GM23338 (cell line): ENCODE data around the gene CELA2A.
"Not testable (repeated sequence)": the region's sequence is repeated elsewhere in the genome, so short reads cannot be mapped to it uniquely, and the experiment has no call there.

Source experiments
- CREB1 ChIP-seq: fragments of 250-450 bp; sonication (Bioruptor Pico); IDR thresholded peaks from 2 replicates; pipeline ENCODE4 v1.5.0; 2020; ENCODE audit warnings: low read depth, mild to moderate bottlenecking, moderate library complexity
- CTCF ChIP-seq, 2 experiments: fragments of 200-600 bp in 1 of 2; sonication (generic) in 1 of 2; conservative IDR thresholded peaks; 2 replicates each; pipeline versions ENCODE4 v1.5.1 to v1.6.1; 2016 to 2017; ENCODE audit warnings: antibody characterized with exemption in 2 of 2, low read depth in 2 of 2, mild to moderate bottlenecking in 2 of 2, moderate library complexity in 1 of 2
- ETS1 ChIP-seq: IDR thresholded peaks from 2 replicates; pipeline ENCODE4 v1.6.1; 2016; ENCODE audit warnings: antibody characterized with exemption
- EZH2 ChIP-seq: fragments of 200-600 bp; sonication (generic); IDR thresholded peaks from one replicate; pipeline ENCODE4 v1.8.0; 2017; ENCODE audit warnings: antibody characterized with exemption, mild to moderate bottlenecking, low read depth; ENCODE audit not compliant: unreplicated experiment
- EZH2phosphoT487 ChIP-seq: fragments of 200-600 bp; sonication (generic); IDR thresholded peaks from one replicate; pipeline ENCODE4 v1.8.1; 2018; ENCODE audit warnings: antibody characterized with exemption; ENCODE audit not compliant: unreplicated experiment
- JUNB ChIP-seq: IDR thresholded peaks from one replicate; pipeline ENCODE4 v1.6.1; 2016; ENCODE audit warnings: antibody characterized with exemption; ENCODE audit not compliant: unreplicated experiment
- POLR2AphosphoS5 ChIP-seq: IDR thresholded peaks from 2 replicates; pipeline ENCODE4 v1.6.1; 2016; ENCODE audit warnings: antibody characterized with exemption, low read depth
- REST ChIP-seq: IDR thresholded peaks from one replicate; pipeline ENCODE4 v1.6.1; 2018; ENCODE audit warnings: antibody characterized with exemption; ENCODE audit not compliant: unreplicated experiment

- not testable (repeated sequence) for TF ChIP-seq EZH2phosphoT487; CTCF (conservative IDR thresholded peaks at IDR 0.05; ENCODE audit: low read depth in 2 of 2); CREB1 (CRISPR knock-in tag); REST; ETS1; EZH2; JUNB; POLR2AphosphoS5
These were observed 1.9 kb downstream of the CELA2A start for GRCh38 chr1:15458388-15458787.
